SJSA1 (cell line): ENCODE measurements around the gene SMARCD2. TPM values are rescaled to one million over a fixed set of nuclear protein-coding genes. Genes with fewer than 3 reads are reported as not detected.
A peak's percentile ranks its signal among the peaks of the same experiment; 100 is the strongest.
"Not testable (repeated sequence)": the region's sequence is repeated elsewhere in the genome, so short reads cannot be mapped to it uniquely, and the experiment has no call there.

ENCODE experiments used
- DNase-seq, 2 experiments: peaks; one replicate each; pipeline ENCODE4 v3.0.0-alpha.2; 2015 to 2020; ENCODE audit warnings: low spot score in 2 of 2, low read depth in 1 of 2
- H3K27ac ChIP-seq: fragments of 250-450 bp; sonication (Bioruptor Pico); 2 replicates; pipeline ENCODE4 v1.5.1; 2020; ENCODE audit warnings: mild to moderate bottlenecking, moderate library complexity
- H3K27me3 ChIP-seq: fragments of 250-450 bp; sonication (Bioruptor Pico); replicated peaks from 2 replicates; pipeline ENCODE4 v1.5.1; 2020; ENCODE audit warnings: mild to moderate bottlenecking, moderate library complexity
- H3K36me3 ChIP-seq: fragments of 250-450 bp; sonication (Bioruptor Pico); 2 replicates; pipeline ENCODE4 v1.5.1; 2020; ENCODE audit warnings: mild to moderate bottlenecking
- H3K4me1 ChIP-seq: fragments of 250-450 bp; sonication (Bioruptor Pico); replicated peaks from 2 replicates; pipeline ENCODE4 v1.6.1; 2021; ENCODE audit warnings: mild to moderate bottlenecking
- H3K4me3 ChIP-seq: fragments of 250-450 bp; sonication (Bioruptor Pico); 2 replicates; pipeline ENCODE4 v1.5.1; 2020; ENCODE audit warnings: mild to moderate bottlenecking
- H3K9me3 ChIP-seq: fragments of 250-450 bp; sonication (Bioruptor Pico); replicated peaks from 2 replicates; pipeline ENCODE4 v1.5.1; 2020; ENCODE audit warnings: mild to moderate bottlenecking
- total RNA-seq: library from RNA; depleted of rRNA; stranded (reverse); fragments of >200 nt; shearing (Covaris generic); gene quantifications from 2 replicates; pipeline ENCODE4 v1.2.3, GENCODE V29; 2014

The SMARCD2 gene
- total RNA-seq, 1 experiment from 2014 or later, result 115 TPM

DNA sequence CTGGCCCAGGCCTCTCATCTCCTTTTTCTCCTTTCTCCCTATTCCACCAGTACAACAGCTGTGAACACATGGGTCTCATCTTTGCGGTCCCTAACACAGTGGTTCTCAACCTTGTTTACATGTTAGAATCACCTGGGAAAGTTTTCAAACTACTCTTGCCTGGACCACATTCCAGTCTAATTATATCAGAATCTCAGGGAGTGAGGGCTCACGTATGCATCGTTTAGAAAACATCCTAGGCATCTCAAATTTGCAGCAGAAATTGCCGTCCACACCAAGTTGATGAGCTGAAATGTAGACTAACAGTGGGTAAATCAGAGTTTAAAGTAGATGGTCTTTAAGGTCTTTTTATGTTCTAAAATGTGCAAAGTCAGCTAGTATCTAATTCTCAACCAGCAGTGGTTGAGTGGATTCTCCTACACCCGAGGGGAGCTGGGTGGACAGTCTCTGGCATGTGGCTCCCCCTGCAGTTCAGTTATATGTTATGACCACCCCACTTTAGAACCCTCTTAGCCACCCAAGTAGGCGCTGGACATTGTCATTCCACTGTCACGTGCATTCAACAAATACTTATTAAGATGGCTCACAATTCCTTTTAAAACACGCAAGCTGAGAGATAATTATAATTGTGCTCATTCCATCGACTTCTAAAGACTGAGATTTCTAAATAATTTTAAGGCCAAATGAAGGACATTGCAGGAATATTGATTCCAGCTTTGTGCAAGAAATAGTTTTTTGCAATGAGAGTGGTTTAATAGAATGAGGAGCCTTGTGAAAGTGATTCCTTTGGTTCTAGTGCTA is 27.2 kb upstream of the SMARCD2 start:
- H3K27ac ChIP-seq, H3K36me3 ChIP-seq, H3K9me3 ChIP-seq, DNase-seq, H3K4me3 ChIP-seq, H3K27me3 ChIP-seq, H3K4me1 ChIP-seq: not testable (repeated sequence)

DNA sequence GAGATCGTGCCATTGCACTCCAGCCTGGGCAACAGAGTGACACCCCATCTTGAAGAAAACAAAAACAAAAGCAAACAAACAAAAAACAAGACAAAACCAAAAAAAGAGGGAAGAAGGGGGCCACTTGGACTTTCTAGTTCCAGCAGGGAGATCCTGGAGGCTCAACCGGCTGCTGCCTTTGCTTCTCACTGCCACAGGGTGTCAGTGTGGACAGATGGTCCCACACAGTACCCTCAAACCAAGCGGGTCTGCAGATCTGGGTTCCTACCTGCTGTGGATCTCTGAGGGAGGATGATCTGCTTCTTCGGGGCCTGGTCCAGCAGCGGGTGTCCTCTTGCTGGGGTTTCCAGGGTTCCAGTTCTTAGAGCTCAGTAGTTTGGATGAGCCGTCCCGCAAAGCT is 24.1 kb upstream of the SMARCD2 start:
- H3K36me3 ChIP-seq, H3K4me1 ChIP-seq, H3K27ac ChIP-seq, H3K4me3 ChIP-seq, H3K27me3 ChIP-seq, DNase-seq, H3K9me3 ChIP-seq: not testable (repeated sequence)

DNA sequence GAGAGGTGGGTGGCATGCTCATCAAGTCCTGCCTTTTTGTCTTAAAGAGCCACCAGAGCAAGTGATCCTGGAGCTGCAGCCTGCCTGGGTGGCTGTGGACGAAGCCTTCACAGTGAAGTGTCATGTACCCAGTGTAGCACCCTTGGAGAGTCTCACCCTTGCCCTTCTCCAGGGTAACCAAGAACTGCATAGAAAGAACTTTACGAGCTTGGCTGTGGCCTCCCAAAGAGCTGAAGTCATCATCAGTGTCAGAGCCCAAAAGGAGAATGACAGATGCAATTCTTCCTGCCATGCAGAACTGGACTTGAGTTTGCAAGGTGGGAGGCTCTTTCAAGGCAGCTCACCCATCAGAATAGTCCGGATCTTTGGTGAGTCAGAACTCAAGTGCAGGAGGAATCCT is 16.8 kb upstream of the SMARCD2 start:
- H3K4me3 ChIP-seq, result no peak overlapping the region
- H3K4me1 ChIP-seq, result no peaks in the 10 kb centered on the region
- H3K27me3 ChIP-seq, result no peaks in the 10 kb centered on the region
- H3K36me3 ChIP-seq, result no peaks in the 10 kb centered on the region
- H3K9me3 ChIP-seq, result no peaks in the 10 kb centered on the region
- H3K27ac ChIP-seq, result no peak overlapping the region
- DNase-seq, result no peak

DNA sequence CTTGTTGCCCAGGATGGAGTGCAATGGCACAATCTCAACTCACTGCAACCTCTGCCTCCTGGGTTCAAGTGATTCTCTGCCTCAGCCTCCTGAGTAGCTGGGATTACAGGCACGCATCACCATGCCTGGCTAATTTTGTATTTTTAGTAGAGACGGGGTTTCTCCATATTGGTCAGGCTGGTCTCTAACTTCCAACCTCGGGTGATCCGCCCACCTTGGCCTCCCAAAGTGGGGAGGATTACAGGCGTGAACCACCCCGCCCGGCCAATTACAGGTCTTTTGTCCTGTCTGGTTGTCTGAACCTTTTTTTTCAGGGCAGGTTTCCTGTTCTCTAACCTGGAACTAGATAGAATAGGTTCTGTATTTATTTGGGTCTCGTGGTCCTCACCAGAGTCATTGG is 13.9 kb upstream of the SMARCD2 start:
- not testable (repeated sequence) for H3K9me3 ChIP-seq, H3K4me1 ChIP-seq, DNase-seq, H3K27ac ChIP-seq, H3K36me3 ChIP-seq, H3K4me3 ChIP-seq
- H3K27me3 ChIP-seq, result peaks cover 12% of the 10 kb centered on the region

GRCh38 chr17:63855185-63855584 is 12.7 kb upstream of the SMARCD2 start:
- no peak for DNase-seq
- Histone ChIP-seq H3K27me3 (peaks cover 12% of the 10 kb centered on the region), H3K4me1 (no peaks in the 10 kb centered on the region), H3K36me3 (no peaks in the 10 kb centered on the region), H3K9me3 (no peaks in the 10 kb centered on the region), H3K4me3 (no peak overlapping the region), H3K27ac (no peak overlapping the region)

DNA sequence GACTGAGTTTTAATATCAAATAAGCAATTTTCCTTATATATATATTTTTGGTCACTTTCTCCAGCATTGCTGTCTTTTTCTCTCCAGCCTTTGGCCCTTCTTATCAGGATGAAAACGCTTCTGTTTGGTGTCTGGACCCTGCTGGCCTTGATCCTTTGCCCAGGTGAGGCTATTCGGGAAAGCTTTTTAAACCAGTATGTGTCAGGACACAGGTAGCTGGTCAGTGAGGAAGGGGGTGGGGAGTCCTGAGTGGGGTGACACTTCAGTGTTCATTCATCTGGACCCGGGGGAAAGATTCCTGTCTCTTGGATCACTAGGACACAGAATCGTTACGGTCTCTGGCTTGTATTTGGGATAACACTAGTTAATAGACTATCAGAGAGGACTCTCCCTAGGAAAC is 12.2 kb upstream of the SMARCD2 start:
- no peak for DNase-seq
- H3K4me1 ChIP-seq, result no peaks in the 10 kb centered on the region
- H3K36me3 ChIP-seq, result no peaks in the 10 kb centered on the region
- H3K27me3 ChIP-seq, result peaks cover 12% of the 10 kb centered on the region
- no peak overlapping the region for H3K27ac ChIP-seq
- H3K4me3 ChIP-seq, result no peak overlapping the region
- no peaks in the 10 kb centered on the region for H3K9me3 ChIP-seq

DNA sequence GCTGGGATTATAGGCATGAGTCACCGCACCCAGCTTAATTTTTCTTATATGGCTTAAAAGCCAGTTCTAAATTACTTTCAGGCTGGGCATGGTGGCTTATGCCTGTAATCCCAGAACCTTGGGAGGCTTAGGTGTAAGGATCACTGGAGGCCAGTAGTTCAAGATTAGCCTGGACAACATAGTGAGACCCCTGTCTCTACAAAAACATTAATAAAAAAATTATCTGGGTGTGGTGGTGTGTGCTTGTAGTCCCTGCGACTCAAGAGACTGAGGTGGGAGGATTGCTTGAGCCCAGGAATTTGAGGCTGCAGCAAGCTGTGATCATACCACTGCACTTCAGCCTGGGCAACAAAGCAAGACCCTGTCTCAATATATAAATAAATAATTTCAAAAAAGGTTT is 10.8 kb upstream of the SMARCD2 start:
- no peak overlapping the region for H3K27ac ChIP-seq
- peaks cover 12% of the 10 kb centered on the region for H3K27me3 ChIP-seq
- DNase-seq, result no peak
- H3K4me1 ChIP-seq, result peaks cover 7% of the 10 kb centered on the region
- H3K4me3 ChIP-seq, result no peak overlapping the region
- H3K36me3 ChIP-seq, result no peaks in the 10 kb centered on the region
- H3K9me3 ChIP-seq, result peaks cover 5% of the 10 kb centered on the region; the same call in 1 of the 2 replicates

GRCh38 chr17:63850401-63850800 is 7.9 kb upstream of the SMARCD2 start:
- H3K4me3 ChIP-seq, result no peak overlapping the region
- no peak for DNase-seq
- H3K36me3 ChIP-seq, result no peaks in the 10 kb centered on the region
- H3K27me3 ChIP-seq, result peaks cover 12% of the 10 kb centered on the region
- H3K9me3 ChIP-seq, result peaks cover 7% of the 10 kb centered on the region; the same call in 1 of the 2 replicates
- H3K27ac ChIP-seq, result no peak overlapping the region
- peaks cover 7% of the 10 kb centered on the region for H3K4me1 ChIP-seq

DNA sequence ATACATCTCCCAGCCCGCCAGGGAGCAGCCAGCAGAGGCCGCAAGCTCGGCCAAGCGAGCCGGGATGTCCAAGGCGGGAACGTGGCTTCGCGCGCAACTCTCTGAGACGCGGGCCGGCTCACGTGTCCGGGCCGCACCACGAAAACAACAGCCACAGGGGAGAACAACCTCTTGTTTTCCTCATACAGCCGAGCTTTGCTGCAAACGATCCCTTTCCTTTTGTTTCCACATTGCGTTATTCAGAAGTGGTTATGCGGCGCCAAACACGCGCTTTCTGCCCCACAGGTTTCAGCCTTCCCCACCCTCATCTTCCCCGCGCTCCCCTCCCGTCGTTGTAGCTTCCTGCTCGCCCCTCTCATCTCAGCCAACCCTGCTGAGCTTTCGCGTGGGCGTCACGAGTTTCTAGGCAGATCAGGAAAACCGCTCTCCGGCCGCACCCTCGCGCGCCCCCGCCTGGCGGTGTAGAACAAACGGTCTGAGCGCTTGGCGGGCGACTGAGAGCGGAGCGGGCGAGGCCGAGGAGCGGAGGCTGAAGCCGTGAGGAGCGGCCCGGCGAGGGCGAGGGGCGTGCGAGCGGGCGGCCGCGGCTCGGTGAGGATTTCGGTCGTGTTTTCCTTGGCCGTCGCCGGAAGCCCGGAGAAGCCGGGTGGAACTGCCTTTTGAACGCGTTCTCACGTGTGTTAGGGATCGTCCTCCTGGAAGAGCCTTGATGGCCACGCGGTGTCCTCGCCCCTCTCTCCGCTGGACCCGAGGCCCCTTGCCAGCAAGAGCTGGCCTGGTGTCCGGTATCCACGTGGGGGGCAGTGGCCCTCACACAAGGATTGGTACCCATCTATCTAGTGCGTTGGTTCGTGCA is 6.6 kb upstream of the SMARCD2 start:
- Histone ChIP-seq H3K27me3 (peaks cover 12% of the 10 kb centered on the region), H3K27ac (peak overlapping the region; percentile 21; the same call in 1 of the 2 replicates), H3K36me3 (no peaks in the 10 kb centered on the region), H3K4me3 (peak overlapping the region; percentile 12), H3K4me1 (peaks cover 7% of the 10 kb centered on the region), H3K9me3 (peaks cover 7% of the 10 kb centered on the region; the same call in 1 of the 2 replicates)
- peak; percentile 83 to 92 for DNase-seq

DNA sequence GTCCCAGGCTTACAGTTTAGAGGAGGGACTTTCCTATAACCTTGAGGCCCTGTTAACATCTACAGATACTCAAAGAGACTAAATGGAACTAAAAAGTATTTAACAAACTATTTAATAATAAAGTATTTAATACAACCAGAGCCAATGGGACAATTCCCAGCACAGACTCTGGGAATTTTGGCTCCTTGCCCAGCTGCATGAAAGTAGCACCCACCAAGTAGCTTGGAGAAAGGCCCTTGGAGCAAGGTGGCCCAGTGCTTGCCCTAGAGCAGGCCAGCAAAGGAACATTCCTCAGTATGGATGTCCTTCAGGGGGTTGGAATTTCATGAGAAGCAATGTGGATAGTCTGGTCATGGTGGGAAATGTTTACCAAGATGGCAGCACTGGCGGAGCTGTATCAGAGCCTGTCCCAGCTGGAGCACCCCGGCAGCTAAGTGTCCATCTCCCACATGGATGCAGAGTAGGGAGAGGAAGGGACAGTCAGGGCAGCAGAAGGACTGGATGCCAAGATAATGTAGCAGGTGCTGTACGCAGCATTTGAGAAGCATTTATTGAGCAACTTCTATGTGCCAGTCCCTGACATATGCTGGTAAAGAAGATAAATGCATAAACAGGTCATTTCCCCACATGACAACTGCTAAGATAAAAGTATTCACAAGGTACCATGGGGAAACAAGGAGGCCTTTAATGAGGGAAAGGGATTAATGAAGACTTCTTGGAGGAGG is 5.2 kb upstream of the SMARCD2 start:
- DNase-seq, result no peak
- H3K9me3 ChIP-seq, result peaks cover 7% of the 10 kb centered on the region; the same call in 1 of the 2 replicates
- H3K27ac ChIP-seq, result no peak overlapping the region
- H3K4me1 ChIP-seq, result peaks cover 13% of the 10 kb centered on the region
- H3K36me3 ChIP-seq, result no peaks in the 10 kb centered on the region
- H3K27me3 ChIP-seq, result no peaks in the 10 kb centered on the region
- H3K4me3 ChIP-seq, result no peak overlapping the region

DNA sequence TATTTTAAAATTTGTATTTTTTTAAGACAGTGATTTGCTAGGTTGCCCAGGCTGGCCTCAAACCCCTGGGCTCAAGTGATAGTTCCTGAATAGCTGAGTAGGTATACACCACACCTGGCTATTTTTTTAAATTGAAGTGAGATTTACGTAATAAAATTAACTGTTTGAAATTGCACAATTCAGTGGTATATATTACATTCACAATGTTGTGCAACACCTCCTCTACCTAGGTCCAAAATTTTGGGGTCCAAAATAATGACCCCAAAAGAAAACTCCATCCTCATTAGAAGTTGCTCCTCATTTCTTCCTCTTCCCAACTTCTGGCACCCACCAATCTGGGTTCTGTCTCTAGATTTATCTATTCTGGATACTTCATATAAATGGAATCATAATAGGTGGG is 3.0 kb upstream of the SMARCD2 start:
- H3K36me3 ChIP-seq, result peaks cover 8% of the 10 kb centered on the region; the same call in 1 of the 2 replicates
- no peaks in the 10 kb centered on the region for H3K27me3 ChIP-seq
- peaks cover 26% of the 10 kb centered on the region for H3K4me1 ChIP-seq
- DNase-seq, result no peak
- H3K27ac ChIP-seq, result no peak overlapping the region
- H3K4me3 ChIP-seq, result no peak overlapping the region
- H3K9me3 ChIP-seq, result peaks cover 7% of the 10 kb centered on the region

GRCh38 chr17:63843910-63844677 is 1.6 kb upstream of the SMARCD2 start:
- peaks cover 26% of the 10 kb centered on the region for H3K4me1 ChIP-seq
- H3K4me3 ChIP-seq, result no peak overlapping the region
- DNase-seq, result no peak
- peaks cover 8% of the 10 kb centered on the region; the same call in 1 of the 2 replicates for H3K36me3 ChIP-seq
- peaks cover 7% of the 10 kb centered on the region for H3K9me3 ChIP-seq
- H3K27me3 ChIP-seq, result no peaks in the 10 kb centered on the region
- H3K27ac ChIP-seq, result no peak overlapping the region

GRCh38 chr17:63843387-63843888 is 953 bp upstream of the SMARCD2 start:
- not testable (repeated sequence) for H3K9me3 ChIP-seq, H3K27me3 ChIP-seq, H3K36me3 ChIP-seq
- peak in 1 of 2 experiments; percentile 47 for DNase-seq
- Histone ChIP-seq H3K4me1 (peaks cover 20% of the 10 kb centered on the region), H3K27ac (peak overlapping the region; percentile 31), H3K4me3 (peak overlapping the region; percentile 84)
